Muscle of arm (tissue), 14 donors: Measurements from ENCODE around the gene DHX58. TPM values are rescaled to one million over a fixed set of nuclear protein-coding genes. Genes with fewer than 3 reads are reported as not detected.
A peak's percentile ranks its signal among the peaks of the same experiment; 100 is the strongest.
"Not testable (repeated sequence)": the region's sequence is repeated elsewhere in the genome, so short reads cannot be mapped to it uniquely, and the experiment has no call there.

Source experiments
- DNase-seq: peaks from one replicate; pipeline ENCODE4 v3.0.0-alpha.2; 2013
- long read RNA-seq, 11 donors: transcript quantifications; one replicate each; lab custom pipeline, GENCODE V29; 2026
- polyA plus RNA-seq, 12 donors: library from polyadenylated mRNA; unstranded; fragments of 120-200 nt; gene quantifications; one replicate each; pipeline ENCODE4 v1.2.1, GENCODE V29; 2013; ENCODE audit not compliant: insufficient read length in 12 of 12

DHX58 gene
- polyA plus RNA-seq, result 10 to 100 TPM in 1 of 12 donors, 1 to 10 TPM in 10, not detected in 1; 2.3 to 12.1 (median 5.3) TPM
- long read RNA-seq, donor 1, result 0 reads
- long read RNA-seq, donor 2, partial matches to known transcripts, result 0 of 1 reads
- long read RNA-seq, donor 2, other reads (novel, unspliced or antisense), result 0 of 1 reads
- long read RNA-seq, donor 3, result 0 reads
- long read RNA-seq, donor 4, result 0 reads
- long read RNA-seq, donor 5, partial matches to known transcripts, result 0 of 2 reads
- long read RNA-seq, donor 5, other reads (novel, unspliced or antisense), result 0 of 2 reads
- long read RNA-seq, donor 6, partial matches to known transcripts, result 0 of 1 reads
- long read RNA-seq, donor 6, other reads (novel, unspliced or antisense), result 0 of 1 reads
- long read RNA-seq, donor 7, result 0 reads
- long read RNA-seq, donor 8, result 0 reads
- long read RNA-seq, donor 9, result 0 reads
- long read RNA-seq, donor 10, partial matches to known transcripts, result 0 of 1 reads
- long read RNA-seq, donor 10, other reads (novel, unspliced or antisense), result 0 of 1 reads
- long read RNA-seq, donor 11, result 0 reads

- peak; percentile 89 for DNase-seq
Observed at GRCh38 chr17:42112552-42113176, at the start of gene DHX58. Gene DHX58 (minus strand): TSS chr17:42112714. CDS start chr17:42111892, 822 bp downstream.

GRCh38 chr17:42160531-42160910, 48.0 kb upstream of the DHX58 start:
- no peak for DNase-seq

- DNase-seq, result no peak
Observed at GRCh38 chr17:42159796-42160530, 47.4 kb upstream of the DHX58 start.

- DNase-seq, result no peak
Observed at GRCh38 chr17:42155614-42156045, 43.1 kb upstream of the DHX58 start.

GRCh38 chr17:42153919-42154742, 41.6 kb upstream of the DHX58 start:
- no peak for DNase-seq

GRCh38 chr17:42146911-42147607, 34.5 kb upstream of the DHX58 start:
- DNase-seq, result no peak

GRCh38 chr17:42143138-42143537, 30.6 kb upstream of the DHX58 start:
- not testable (repeated sequence) for DNase-seq

GRCh38 chr17:42142371-42142896, 29.9 kb upstream of the DHX58 start:
- no peak for DNase-seq

GRCh38 chr17:42141382-42141781, 28.9 kb upstream of the DHX58 start:
- no peak for DNase-seq

GRCh38 chr17:42140690-42141089, 28.2 kb upstream of the DHX58 start:
- DNase-seq, result not testable (repeated sequence)

GRCh38 chr17:42138749-42139492, 26.4 kb upstream of the DHX58 start:
- DNase-seq, result no peak

GRCh38 chr17:42136654-42137051, 24.1 kb upstream of the DHX58 start:
- no peak for DNase-seq

GRCh38 chr17:42135664-42136653, 23.4 kb upstream of the DHX58 start:
- no peak for DNase-seq

- DNase-seq, result no peak
Observed at GRCh38 chr17:42135151-42135550, 22.6 kb upstream of the DHX58 start.

- DNase-seq, result no peak
Observed at GRCh38 chr17:42133461-42134041, 21.0 kb upstream of the DHX58 start.

GRCh38 chr17:42132941-42133340, 20.4 kb upstream of the DHX58 start:
- no peak for DNase-seq

GRCh38 chr17:42131981-42132432, 19.5 kb upstream of the DHX58 start:
- no peak for DNase-seq

- DNase-seq, result no peak
Observed at GRCh38 chr17:42131232-42131631, 18.7 kb upstream of the DHX58 start.
